Measurements from ENCODE around the gene NPAS2. TPM values are rescaled to one million over a fixed set of nuclear protein-coding genes. Genes with fewer than 3 reads are reported as not detected.

Gene NPAS2
- total RNA-seq, 2 donors from 2014 or later: 29.2 to 50.8 TPM

DNA sequence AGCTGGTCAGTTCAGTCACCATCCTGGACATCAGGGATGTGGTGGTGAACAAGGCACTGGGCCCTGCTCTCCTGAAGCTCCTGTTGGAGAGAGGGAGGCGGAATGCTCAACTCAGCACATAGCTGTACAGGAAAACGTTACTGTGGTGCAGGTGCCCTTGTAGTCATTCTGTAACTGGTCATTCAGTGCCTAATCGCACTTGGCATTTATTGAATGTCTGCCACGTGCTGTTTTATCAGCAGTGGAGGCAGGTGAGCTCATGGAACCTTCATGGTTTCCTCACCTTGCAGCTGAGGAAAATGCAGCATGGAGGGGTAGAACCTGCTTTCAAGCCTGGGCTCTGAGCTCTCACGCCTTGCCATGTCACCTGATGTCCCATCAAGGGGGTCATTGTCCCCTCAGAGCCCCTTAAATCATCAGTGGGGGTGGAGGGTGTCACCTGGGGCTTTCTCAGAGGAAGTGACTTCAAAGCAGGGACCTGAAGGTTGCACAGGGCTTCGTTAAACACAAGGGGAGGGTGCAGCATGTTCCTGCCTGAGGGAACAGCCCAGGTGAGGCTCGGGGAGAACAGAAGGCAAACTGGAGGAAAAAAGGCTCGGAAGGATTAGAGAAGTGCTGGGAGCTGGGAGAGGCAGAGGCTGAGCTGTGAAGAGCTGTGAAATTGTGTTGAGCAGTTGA, 126.1 kb downstream of the NPAS2 start:
- DNase-seq (ENCODE audit: low spot score) (no peak), ATAC-seq (ENCODE audit: insufficient number of reproducible peaks, low FRiP score, low read depth) (no peak)
- Histone ChIP-seq H3K27me3 (replicated peaks; ENCODE audit: insufficient read depth) (no peaks in the 10 kb centered on the region), H3K9me3 (no peaks in the 10 kb centered on the region), H3K4me3 (no peak overlapping the region), H3K27ac (no peak overlapping the region), H3K4me1 (ENCODE audit: control insufficient read depth in 1 of 2, low read depth in 2 of 2) (peaks cover 0 to 10% of the 10 kb centered on the region in 2 donors), H3K36me3 (peaks cover 5% of the 10 kb centered on the region)
- TF ChIP-seq, protein P1, sequence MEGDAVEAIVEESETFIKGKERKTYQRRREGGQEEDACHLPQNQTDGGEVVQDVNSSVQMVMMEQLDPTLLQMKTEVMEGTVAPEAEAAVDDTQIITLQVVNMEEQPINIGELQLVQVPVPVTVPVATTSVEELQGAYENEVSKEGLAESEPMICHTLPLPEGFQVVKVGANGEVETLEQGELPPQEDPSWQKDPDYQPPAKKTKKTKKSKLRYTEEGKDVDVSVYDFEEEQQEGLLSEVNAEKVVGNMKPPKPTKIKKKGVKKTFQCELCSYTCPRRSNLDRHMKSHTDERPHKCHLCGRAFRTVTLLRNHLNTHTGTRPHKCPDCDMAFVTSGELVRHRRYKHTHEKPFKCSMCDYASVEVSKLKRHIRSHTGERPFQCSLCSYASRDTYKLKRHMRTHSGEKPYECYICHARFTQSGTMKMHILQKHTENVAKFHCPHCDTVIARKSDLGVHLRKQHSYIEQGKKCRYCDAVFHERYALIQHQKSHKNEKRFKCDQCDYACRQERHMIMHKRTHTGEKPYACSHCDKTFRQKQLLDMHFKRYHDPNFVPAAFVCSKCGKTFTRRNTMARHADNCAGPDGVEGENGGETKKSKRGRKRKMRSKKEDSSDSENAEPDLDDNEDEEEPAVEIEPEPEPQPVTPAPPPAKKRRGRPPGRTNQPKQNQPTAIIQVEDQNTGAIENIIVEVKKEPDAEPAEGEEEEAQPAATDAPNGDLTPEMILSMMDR (IDR thresholded peaks at IDR 0.05): no peak

DNA sequence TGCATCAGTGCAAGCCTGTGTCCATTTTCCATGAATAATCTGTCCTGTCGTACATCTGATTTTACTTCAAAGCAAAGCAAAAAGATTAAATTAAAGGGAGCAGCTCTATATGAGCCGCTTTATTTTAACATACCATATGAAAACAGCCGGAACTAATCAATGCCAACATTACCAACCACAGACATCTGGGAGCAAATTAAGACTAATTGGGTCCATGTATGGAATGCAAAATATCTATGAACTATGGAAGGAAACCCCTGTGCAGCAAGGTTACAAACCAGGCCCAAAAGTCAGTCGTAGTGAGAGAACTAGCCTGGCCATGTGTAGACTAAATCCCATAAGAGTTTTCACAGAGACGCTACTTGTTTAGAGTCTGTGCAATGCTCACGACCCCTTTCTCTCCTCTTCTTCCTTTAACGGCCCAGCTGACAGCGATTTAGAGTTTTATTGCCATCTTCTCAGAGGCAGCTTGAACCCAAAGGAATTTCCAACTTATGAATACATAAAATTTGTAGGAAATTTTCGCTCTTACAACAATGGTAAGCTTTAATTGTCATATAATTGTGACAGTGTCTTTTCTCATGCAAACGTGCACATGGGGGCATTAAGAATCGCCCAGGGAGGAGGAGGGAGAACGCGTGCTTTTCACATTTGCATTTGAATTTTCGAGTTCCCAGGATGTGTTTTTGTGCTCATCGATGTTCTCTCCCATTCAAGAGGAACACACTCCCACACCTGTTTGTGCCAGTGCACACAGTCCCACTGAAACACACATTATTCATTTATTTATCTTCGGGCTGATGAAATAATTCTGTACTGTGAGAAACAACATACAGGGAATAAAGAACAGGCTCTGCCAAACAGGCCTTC, 129.2 kb downstream of the NPAS2 start:
- Histone ChIP-seq H3K9me3 (no peaks in the 10 kb centered on the region), H3K4me1 (ENCODE audit: control insufficient read depth in 1 of 2, low read depth in 2 of 2) (no peaks in the 10 kb centered on the region), H3K36me3 (peaks cover 5% of the 10 kb centered on the region), H3K4me3 (no peak overlapping the region), H3K27me3 (replicated peaks; ENCODE audit: insufficient read depth) (no peaks in the 10 kb centered on the region), H3K27ac (no peak overlapping the region)
- ATAC-seq (ENCODE audit: insufficient number of reproducible peaks, low FRiP score, low read depth) (no peak), DNase-seq (ENCODE audit: low spot score) (no peak)
- TF ChIP-seq, protein P1 (IDR thresholded peaks at IDR 0.05): no peak

DNA sequence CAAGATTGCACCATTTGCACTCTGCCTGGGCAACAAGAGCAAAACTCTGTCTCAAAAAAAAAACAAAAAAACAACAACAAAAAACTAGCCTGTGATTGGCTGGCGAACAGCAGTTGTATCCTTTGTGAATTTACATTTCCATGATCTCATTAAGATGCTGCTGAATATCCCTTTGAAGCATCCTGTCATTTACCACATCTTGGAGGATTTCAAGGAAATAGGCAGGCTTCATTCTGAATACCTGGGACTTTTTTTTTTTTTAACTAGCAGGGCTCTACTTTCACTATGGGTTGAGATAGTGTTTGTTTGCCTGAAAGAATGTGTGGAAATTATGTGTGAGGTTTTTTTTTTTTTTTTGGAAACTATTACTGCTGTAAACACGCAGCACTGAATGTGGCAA, 132.6 kb downstream of the NPAS2 start:
- Histone ChIP-seq H3K4me3 (no peak overlapping the region), H3K9me3 (no peaks in the 10 kb centered on the region), H3K27me3 (replicated peaks; ENCODE audit: insufficient read depth) (no peaks in the 10 kb centered on the region), H3K27ac (no peak overlapping the region), H3K4me1 (ENCODE audit: control insufficient read depth in 1 of 2, low read depth in 2 of 2) (peaks cover 0 to 1% of the 10 kb centered on the region in 2 donors), H3K36me3 (peaks cover 5% of the 10 kb centered on the region)
- ATAC-seq (ENCODE audit: insufficient number of reproducible peaks, low FRiP score, low read depth) (no peak), DNase-seq (ENCODE audit: low spot score) (no peak)
- TF ChIP-seq, protein P1 (IDR thresholded peaks at IDR 0.05): no peak

DNA sequence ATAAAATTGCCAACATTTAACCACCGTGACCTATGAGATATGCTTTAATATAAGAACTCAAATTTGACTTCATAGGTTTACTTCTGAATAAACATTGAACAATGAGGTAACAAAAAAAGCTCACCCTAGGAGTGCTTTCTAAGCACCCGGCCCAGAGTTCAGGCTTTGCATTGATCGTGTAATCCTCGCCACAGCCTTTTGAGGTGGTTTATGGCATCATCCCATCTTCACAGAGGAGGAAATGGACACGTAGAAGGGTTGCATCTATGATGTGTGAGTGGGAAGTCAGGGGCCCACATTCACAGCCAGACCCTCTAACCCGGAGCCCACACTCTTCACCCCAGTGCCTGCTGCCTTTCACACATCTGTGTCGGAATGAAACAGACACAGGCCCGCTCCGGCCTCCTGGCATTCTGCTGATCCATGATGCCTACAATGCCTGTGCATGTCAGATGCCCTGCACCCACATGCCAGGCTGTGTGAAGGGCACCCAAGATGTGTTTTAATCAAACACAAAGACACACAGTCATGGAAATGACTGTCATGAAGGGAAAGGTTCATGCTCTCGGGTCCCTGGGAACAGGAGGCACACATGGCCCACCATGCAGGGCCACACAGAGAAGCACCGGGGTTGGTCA, 133.6 kb downstream of the NPAS2 start:
- Histone ChIP-seq H3K27ac (no peak overlapping the region), H3K4me1 (ENCODE audit: control insufficient read depth in 1 of 2, low read depth in 2 of 2) (peaks cover 4 to 9% of the 10 kb centered on the region in 2 donors), H3K36me3 (peaks cover 5% of the 10 kb centered on the region), H3K9me3 (no peaks in the 10 kb centered on the region), H3K27me3 (replicated peaks; ENCODE audit: insufficient read depth) (no peaks in the 10 kb centered on the region), H3K4me3 (no peak overlapping the region)
- ATAC-seq (ENCODE audit: insufficient number of reproducible peaks, low FRiP score, low read depth) (no peak), DNase-seq (ENCODE audit: low spot score) (no peak)
- TF ChIP-seq, protein P1 (IDR thresholded peaks at IDR 0.05): no peak

DNA sequence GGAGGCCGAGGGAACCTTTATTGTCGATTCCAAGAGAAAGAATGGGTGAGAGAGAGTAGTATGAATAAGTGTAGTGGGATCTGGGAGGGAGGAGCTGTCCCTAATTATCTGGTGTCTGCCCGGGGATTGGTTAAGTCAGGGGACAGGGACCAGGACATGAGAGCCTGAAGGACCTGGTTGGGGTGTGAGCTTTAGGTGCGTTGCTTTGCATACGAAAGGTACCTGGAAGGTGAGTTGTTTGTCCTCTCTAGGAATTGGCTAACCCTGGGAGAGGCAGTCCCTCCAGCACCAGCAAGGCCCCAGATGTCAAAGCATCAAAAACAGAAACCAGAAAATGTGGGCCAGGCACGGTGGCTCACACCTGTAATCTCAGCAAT, 134.1 kb downstream of the NPAS2 start:
- DNase-seq (ENCODE audit: low spot score) (no peak), ATAC-seq (ENCODE audit: insufficient number of reproducible peaks, low FRiP score, low read depth) (no peak)
- no peak overlapping the region for H3K4me3 ChIP-seq
- H3K27ac ChIP-seq: no peak overlapping the region
- H3K36me3 ChIP-seq: peaks cover 2% of the 10 kb centered on the region
- no peaks in the 10 kb centered on the region for H3K9me3 ChIP-seq
- peaks cover 4 to 14% of the 10 kb centered on the region in 2 donors for H3K4me1 ChIP-seq (ENCODE audit: control insufficient read depth in 1 of 2, low read depth in 2 of 2)
- H3K27me3 ChIP-seq (replicated peaks; ENCODE audit: insufficient read depth): no peaks in the 10 kb centered on the region
- TF ChIP-seq, protein P1 (IDR thresholded peaks at IDR 0.05): no peak
